WTC11 (cell line): ENCODE measurements around the gene KY. TPM values are rescaled to one million over a fixed set of nuclear protein-coding genes. Genes with fewer than 3 reads are reported as not detected.

Source experiments
- ATAC-seq: fragments of 200-7000 bp; cut with Tn5 transposase; 2 replicates; pipeline ENCODE4 v1.10.0; 2021; ENCODE audit warnings: mild to moderate bottlenecking, moderate library complexity
- CTCF ChIA-PET: fragments of 300-600 bp; sonication (Branson Sonifier 250); formaldehyde crosslinking; loops from one replicate; lab custom pipeline; 2021; ENCODE audit warnings: antibody characterized with exemption; lab: Charles Lee
- POLR2A ChIA-PET: fragments of 350-600 bp; sonication (Branson Sonifier 250); formaldehyde crosslinking; loops from one replicate; lab custom pipeline; 2021; ENCODE audit warnings: antibody characterized with exemption; lab: Charles Lee
- DNase-seq: peaks from one replicate; pipeline ENCODE4 v3.0.0; 2021; ENCODE audit warnings: low spot score
- H3K27ac Mint-ChIP-seq: 2 replicates; pipeline ENCODE4 v1.8.0; 2021; ENCODE audit warnings: mixed read lengths
- H3K27me3 Mint-ChIP-seq: 2 replicates; pipeline ENCODE4 v1.8.0; 2021; ENCODE audit warnings: low read depth, mild to moderate bottlenecking, moderate library complexity, mixed read lengths
- H3K36me3 Mint-ChIP-seq: 2 replicates; pipeline ENCODE4 v1.8.0; 2021; ENCODE audit warnings: mixed read lengths
- H3K4me1 Mint-ChIP-seq: 2 replicates; pipeline ENCODE4 v1.8.0; 2022; ENCODE audit warnings: mixed read lengths
- H3K4me3 Mint-ChIP-seq: 2 replicates; pipeline ENCODE4 v1.8.0; 2021; ENCODE audit warnings: mild to moderate bottlenecking, moderate library complexity, mixed read lengths
- H3K9me3 Mint-ChIP-seq: 2 replicates; pipeline ENCODE4 v1.8.0; 2021; ENCODE audit warnings: mixed read lengths
- ATF3 ChIP-seq: sonication (generic); formaldehyde crosslinking; conservative IDR thresholded peaks from 2 replicates; pipeline ENCODE4 v1.8.1; 2022; ENCODE audit warnings: mild to moderate bottlenecking, missing genetic modification reagents
- ATF6 ChIP-seq: sonication (generic); formaldehyde crosslinking; IDR thresholded peaks from 2 replicates; pipeline ENCODE4 v1.8.1; 2023; ENCODE audit warnings: mild to moderate bottlenecking, missing genetic modification reagents
- CREM ChIP-seq: sonication (generic); formaldehyde crosslinking; IDR thresholded peaks from 2 replicates; pipeline ENCODE4 v1.8.1; 2022; ENCODE audit warnings: mild to moderate bottlenecking, missing genetic modification reagents, moderate library complexity
- ERG ChIP-seq: fragments of 250-450 bp; sonication (Bioruptor Pico); IDR thresholded peaks from 2 replicates; pipeline ENCODE4 v1.8.0; 2021; ENCODE audit warnings: mild to moderate bottlenecking
- FOXP1 ChIP-seq: sonication (generic); formaldehyde crosslinking; IDR thresholded peaks from 2 replicates; pipeline ENCODE4 v1.8.0; 2022; ENCODE audit warnings: missing genetic modification reagents, mild to moderate bottlenecking, moderate library complexity, borderline replicate concordance
- GRHL2 ChIP-seq: fragments of 250-450 bp; sonication (Bioruptor Pico); IDR thresholded peaks from 2 replicates; pipeline ENCODE4 v1.8.0; 2022; ENCODE audit warnings: mild to moderate bottlenecking, moderate library complexity; ENCODE audit not compliant: insufficient replicate concordance, severe bottlenecking
- GTF2I ChIP-seq: fragments of 250-450 bp; sonication (Bioruptor Pico); conservative IDR thresholded peaks from 2 replicates; pipeline ENCODE4 v1.4.0; 2021; ENCODE audit warnings: mild to moderate bottlenecking
- MLX ChIP-seq: sonication (generic); formaldehyde crosslinking; IDR thresholded peaks from 2 replicates; pipeline ENCODE4 v1.8.1; 2023; ENCODE audit warnings: mild to moderate bottlenecking, missing genetic modification reagents, moderate library complexity
- NFYB ChIP-seq: sonication (generic); formaldehyde crosslinking; conservative IDR thresholded peaks from 2 replicates; pipeline ENCODE4 v1.8.0; 2022; ENCODE audit warnings: low read depth, missing genetic modification reagents
- TEAD4 ChIP-seq: sonication (generic); formaldehyde crosslinking; IDR thresholded peaks from 2 replicates; pipeline ENCODE4 v1.8.0; 2022; ENCODE audit warnings: mild to moderate bottlenecking, missing genetic modification reagents
- ZMAT4 ChIP-seq: fragments of 250-450 bp; sonication (Bioruptor Pico); IDR thresholded peaks from 2 replicates; pipeline ENCODE4 v1.9.0; 2021; ENCODE audit warnings: mild to moderate bottlenecking
- ZNF121 ChIP-seq: sonication (generic); formaldehyde crosslinking; IDR thresholded peaks from 2 replicates; pipeline ENCODE4 v1.8.0; 2023; ENCODE audit warnings: missing genetic modification reagents
- ZNF138 ChIP-seq: sonication (generic); formaldehyde crosslinking; conservative IDR thresholded peaks from 2 replicates; pipeline ENCODE4 v1.8.1; 2022; ENCODE audit warnings: mild to moderate bottlenecking, moderate library complexity, missing genetic modification reagents
- ZNF671 ChIP-seq: fragments of 250-450 bp; sonication (Bioruptor Pico); IDR thresholded peaks from 2 replicates; pipeline ENCODE4 v1.8.0; 2021; ENCODE audit warnings: mild to moderate bottlenecking
- total RNA-seq: library from RNA; stranded (reverse); gene quantifications from 3 replicates; pipeline ENCODE4 v1.2.3, GENCODE V29; 2021
- TF ChIP-seq, protein P1 (sequence below): fragments of 250-450 bp; sonication (Bioruptor Pico); IDR thresholded peaks from 2 replicates; pipeline ENCODE4 v2.1.2; 2022; ENCODE audit warnings: mild to moderate bottlenecking, moderate library complexity
- TF ChIP-seq, protein P2 (sequence below): sonication (generic); formaldehyde crosslinking; IDR thresholded peaks from 2 replicates; pipeline ENCODE4 v1.8.0; 2022; ENCODE audit warnings: mild to moderate bottlenecking, missing genetic modification reagents
- TF ChIP-seq, protein P3 (sequence below): sonication (generic); formaldehyde crosslinking; IDR thresholded peaks from 2 replicates; pipeline ENCODE4 v1.8.0; 2023; ENCODE audit warnings: mild to moderate bottlenecking, missing genetic modification reagents
- TF ChIP-seq, protein P4 (sequence below): fragments of 200-600 bp; IDR thresholded peaks from 2 replicates; pipeline ENCODE4 v1.8.0; 2022; ENCODE audit warnings: antibody characterized with exemption

The KY gene
- total RNA-seq, 1 experiment from 2014 or later = not detected

GRCh38 chr3:134613006-134613520 is 37.8 kb downstream of the KY start:
- TF ChIP-seq GRHL2 (no peak), ZNF671 (CRISPR knock-in tag) (no peak)
- CTCF ChIA-PET = interaction anchor here (1.2 to 6.9 kb wide), 2 partner anchors 12 to 64 kb away, joined by 3 to 40 read pairs; no protein-coding TSS in a partner anchor
- Mint-ChIP-seq H3K4me3 (no peak overlapping the region), H3K36me3 (no peaks in the 10 kb centered on the region), H3K27me3 (no peaks in the 10 kb centered on the region), H3K4me1 (no peaks in the 10 kb centered on the region), H3K9me3 (no peaks in the 10 kb centered on the region), H3K27ac (no peak overlapping the region)
- ATAC-seq (no peak), DNase-seq (no peak)
- POLR2A ChIA-PET = no interaction called here

- no peaks in the 10 kb centered on the region for H3K36me3 Mint-ChIP-seq
Observed at GRCh38 chr3:134611516-134611915, 39.3 kb downstream of the KY start.

More at GRCh38 chr3:134611516-134611915, 39.3 kb downstream of the KY start:
- no peak overlapping the region for H3K27ac Mint-ChIP-seq
- TF ChIP-seq, protein P1, sequence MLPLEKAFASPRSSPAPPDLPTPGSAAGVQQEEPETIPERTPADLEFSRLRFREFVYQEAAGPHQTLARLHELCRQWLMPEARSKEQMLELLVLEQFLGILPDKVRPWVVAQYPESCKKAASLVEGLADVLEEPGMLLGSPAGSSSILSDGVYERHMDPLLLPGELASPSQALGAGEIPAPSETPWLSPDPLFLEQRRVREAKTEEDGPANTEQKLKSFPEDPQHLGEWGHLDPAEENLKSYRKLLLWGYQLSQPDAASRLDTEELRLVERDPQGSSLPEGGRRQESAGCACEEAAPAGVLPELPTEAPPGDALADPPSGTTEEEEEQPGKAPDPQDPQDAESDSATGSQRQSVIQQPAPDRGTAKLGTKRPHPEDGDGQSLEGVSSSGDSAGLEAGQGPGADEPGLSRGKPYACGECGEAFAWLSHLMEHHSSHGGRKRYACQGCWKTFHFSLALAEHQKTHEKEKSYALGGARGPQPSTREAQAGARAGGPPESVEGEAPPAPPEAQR (CRISPR knock-in tag) = no peak
- TF ChIP-seq ERG = no peak
- TF ChIP-seq CREM (CRISPR knock-in tag) = no peak
- TF ChIP-seq MLX = no peak
- no peak for TF ChIP-seq ZNF121 (CRISPR knock-in tag)
- no peak for TF ChIP-seq TEAD4
- no peak for TF ChIP-seq GTF2I (CRISPR knock-in tag)
- TF ChIP-seq, protein P2, sequence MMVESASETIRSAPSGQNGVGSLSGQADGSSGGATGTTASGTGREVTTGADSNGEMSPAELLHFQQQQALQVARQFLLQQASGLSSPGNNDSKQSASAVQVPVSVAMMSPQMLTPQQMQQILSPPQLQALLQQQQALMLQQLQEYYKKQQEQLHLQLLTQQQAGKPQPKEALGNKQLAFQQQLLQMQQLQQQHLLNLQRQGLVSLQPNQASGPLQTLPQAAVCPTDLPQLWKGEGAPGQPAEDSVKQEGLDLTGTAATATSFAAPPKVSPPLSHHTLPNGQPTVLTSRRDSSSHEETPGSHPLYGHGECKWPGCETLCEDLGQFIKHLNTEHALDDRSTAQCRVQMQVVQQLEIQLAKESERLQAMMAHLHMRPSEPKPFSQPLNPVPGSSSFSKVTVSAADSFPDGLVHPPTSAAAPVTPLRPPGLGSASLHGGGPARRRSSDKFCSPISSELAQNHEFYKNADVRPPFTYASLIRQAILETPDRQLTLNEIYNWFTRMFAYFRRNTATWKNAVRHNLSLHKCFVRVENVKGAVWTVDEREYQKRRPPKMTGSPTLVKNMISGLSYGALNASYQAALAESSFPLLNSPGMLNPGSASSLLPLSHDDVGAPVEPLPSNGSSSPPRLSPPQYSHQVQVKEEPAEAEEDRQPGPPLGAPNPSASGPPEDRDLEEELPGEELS (CRISPR knock-in tag) = no peak
- no peak for TF ChIP-seq FOXP1 (CRISPR knock-in tag)
- TF ChIP-seq ZMAT4 (CRISPR knock-in tag) = no peak
- TF ChIP-seq ATF6 (CRISPR knock-in tag) = no peak
- TF ChIP-seq ATF3 (CRISPR knock-in tag) = no peak
- TF ChIP-seq, protein P3, sequence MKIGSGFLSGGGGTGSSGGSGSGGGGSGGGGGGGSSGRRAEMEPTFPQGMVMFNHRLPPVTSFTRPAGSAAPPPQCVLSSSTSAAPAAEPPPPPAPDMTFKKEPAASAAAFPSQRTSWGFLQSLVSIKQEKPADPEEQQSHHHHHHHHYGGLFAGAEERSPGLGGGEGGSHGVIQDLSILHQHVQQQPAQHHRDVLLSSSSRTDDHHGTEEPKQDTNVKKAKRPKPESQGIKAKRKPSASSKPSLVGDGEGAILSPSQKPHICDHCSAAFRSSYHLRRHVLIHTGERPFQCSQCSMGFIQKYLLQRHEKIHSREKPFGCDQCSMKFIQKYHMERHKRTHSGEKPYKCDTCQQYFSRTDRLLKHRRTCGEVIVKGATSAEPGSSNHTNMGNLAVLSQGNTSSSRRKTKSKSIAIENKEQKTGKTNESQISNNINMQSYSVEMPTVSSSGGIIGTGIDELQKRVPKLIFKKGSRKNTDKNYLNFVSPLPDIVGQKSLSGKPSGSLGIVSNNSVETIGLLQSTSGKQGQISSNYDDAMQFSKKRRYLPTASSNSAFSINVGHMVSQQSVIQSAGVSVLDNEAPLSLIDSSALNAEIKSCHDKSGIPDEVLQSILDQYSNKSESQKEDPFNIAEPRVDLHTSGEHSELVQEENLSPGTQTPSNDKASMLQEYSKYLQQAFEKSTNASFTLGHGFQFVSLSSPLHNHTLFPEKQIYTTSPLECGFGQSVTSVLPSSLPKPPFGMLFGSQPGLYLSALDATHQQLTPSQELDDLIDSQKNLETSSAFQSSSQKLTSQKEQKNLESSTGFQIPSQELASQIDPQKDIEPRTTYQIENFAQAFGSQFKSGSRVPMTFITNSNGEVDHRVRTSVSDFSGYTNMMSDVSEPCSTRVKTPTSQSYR (CRISPR knock-in tag) = no peak
- TF ChIP-seq NFYB = no peak
- no peak for TF ChIP-seq ZNF138 (CRISPR knock-in tag)
- TF ChIP-seq, protein P4, sequence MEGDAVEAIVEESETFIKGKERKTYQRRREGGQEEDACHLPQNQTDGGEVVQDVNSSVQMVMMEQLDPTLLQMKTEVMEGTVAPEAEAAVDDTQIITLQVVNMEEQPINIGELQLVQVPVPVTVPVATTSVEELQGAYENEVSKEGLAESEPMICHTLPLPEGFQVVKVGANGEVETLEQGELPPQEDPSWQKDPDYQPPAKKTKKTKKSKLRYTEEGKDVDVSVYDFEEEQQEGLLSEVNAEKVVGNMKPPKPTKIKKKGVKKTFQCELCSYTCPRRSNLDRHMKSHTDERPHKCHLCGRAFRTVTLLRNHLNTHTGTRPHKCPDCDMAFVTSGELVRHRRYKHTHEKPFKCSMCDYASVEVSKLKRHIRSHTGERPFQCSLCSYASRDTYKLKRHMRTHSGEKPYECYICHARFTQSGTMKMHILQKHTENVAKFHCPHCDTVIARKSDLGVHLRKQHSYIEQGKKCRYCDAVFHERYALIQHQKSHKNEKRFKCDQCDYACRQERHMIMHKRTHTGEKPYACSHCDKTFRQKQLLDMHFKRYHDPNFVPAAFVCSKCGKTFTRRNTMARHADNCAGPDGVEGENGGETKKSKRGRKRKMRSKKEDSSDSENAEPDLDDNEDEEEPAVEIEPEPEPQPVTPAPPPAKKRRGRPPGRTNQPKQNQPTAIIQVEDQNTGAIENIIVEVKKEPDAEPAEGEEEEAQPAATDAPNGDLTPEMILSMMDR = no peak
- no peak overlapping the region for H3K4me3 Mint-ChIP-seq
- H3K4me1 Mint-ChIP-seq = no peaks in the 10 kb centered on the region
- DNase-seq = no peak
- H3K9me3 Mint-ChIP-seq = no peaks in the 10 kb centered on the region
- H3K27me3 Mint-ChIP-seq = no peaks in the 10 kb centered on the region
- no peak for ATAC-seq
- ChIA-PET CTCF (interaction anchor here (1.2 kb wide), 2 partner anchors 11 to 66 kb away, joined by 3 to 5 read pairs; no protein-coding TSS in a partner anchor), POLR2A (no interaction called here)
